ENCODE measurements around the gene IL27RA.
A peak's percentile ranks its signal among the peaks of the same experiment; 100 is the strongest.

Gene IL27RA

DNA sequence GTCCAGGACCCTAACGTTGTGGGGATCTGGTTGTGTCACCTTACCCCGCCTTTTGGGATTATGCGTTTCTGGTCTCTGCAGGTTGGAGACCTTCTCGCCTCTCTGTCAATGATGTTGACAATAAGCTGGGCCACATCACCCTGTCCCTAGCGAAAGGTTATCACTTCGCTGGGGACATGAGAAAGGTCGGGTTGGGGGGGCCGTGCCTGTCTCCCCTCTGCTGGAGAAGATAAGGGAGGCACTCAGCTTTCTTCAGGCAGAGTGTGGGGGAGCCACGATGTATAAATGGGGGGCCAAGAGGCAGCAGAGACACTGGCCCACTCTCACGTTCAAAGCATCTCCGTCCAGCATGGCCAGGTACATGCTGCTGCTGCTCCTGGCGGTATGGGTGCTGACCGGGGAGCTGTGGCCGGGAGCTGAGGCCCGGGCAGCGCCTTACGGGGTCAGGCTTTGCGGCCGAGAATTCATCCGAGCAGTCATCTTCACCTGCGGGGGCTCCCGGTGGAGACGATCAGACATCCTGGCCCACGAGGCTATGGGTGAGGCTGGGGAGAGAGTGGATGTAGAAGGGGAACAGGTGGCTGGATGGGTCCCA, 3.6 kb upstream of the IL27RA start, which contains the start of gene RLN3:
Gene RLN3 (plus strand): TSS at position 293 of the 595 bp plus-strand sequence. CDS start 57 bp downstream, at position 350.
- Histone ChIP-seq H3K4me1 (ENCODE audit: insufficient read depth, low read length, severe bottlenecking) (peaks cover 11% of the 10 kb centered on the region), H4K20me1 (ENCODE audit: insufficient read depth, low read length) (no peaks in the 10 kb centered on the region), H2AFZ (ENCODE audit: low read length) (no peak within 1 kb of the TSS)

DNA sequence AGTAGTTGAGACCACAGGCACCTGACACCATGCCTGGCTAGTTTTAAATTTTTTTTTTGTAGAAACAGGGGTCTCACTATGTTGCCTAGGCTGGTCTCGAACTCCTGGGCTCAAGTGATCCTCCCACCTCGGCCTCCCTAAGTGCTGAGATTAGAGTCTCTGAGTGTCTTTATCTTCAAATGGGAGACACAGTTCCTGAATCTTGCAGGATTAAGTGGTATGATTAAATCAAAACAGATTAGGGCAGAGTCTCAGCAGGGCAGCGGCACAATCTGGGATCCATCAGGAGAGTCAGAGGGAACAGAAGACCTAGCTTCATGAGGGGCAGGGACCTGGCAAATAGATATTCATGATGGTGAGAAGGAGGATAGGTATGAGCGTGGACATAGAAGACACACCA, 2.7 kb upstream of the IL27RA start:
- Histone ChIP-seq H3K4me1 (ENCODE audit: insufficient read depth, low read length, severe bottlenecking) (peaks cover 11% of the 10 kb centered on the region), H3K79me2 (ENCODE audit: insufficient read depth, low read length) (no peaks in the 10 kb centered on the region), H4K20me1 (ENCODE audit: insufficient read depth, low read length) (no peaks in the 10 kb centered on the region), H3F3A (ENCODE audit: insufficient read depth, low read length) (no peaks in the 10 kb centered on the region), H3K27me3 (ENCODE audit: insufficient read depth, low read length) (peaks cover 5% of the 10 kb centered on the region; the same call in 1 of the 2 replicates), H3K9me3 (ENCODE audit: low read length) (no peaks in the 10 kb centered on the region), H3K9me2 (ENCODE audit: low read depth, low read length) (no peaks in the 10 kb centered on the region), H3K36me3 (ENCODE audit: insufficient read depth, low read length) (no peaks in the 10 kb centered on the region), H3K27ac (ENCODE audit: low read depth, low read length, poor library complexity, severe bottlenecking) (no peak overlapping the region), H3K4me2 (ENCODE audit: low read length) (no peak overlapping the region), H3K9ac (ENCODE audit: low read length) (no peak overlapping the region), H2AFZ (ENCODE audit: low read length) (no peak overlapping the region), H3K4me3 (ENCODE audit: low read depth, low read length, poor library complexity, severe bottlenecking) (no peak overlapping the region)
- TF ChIP-seq, protein P1, sequence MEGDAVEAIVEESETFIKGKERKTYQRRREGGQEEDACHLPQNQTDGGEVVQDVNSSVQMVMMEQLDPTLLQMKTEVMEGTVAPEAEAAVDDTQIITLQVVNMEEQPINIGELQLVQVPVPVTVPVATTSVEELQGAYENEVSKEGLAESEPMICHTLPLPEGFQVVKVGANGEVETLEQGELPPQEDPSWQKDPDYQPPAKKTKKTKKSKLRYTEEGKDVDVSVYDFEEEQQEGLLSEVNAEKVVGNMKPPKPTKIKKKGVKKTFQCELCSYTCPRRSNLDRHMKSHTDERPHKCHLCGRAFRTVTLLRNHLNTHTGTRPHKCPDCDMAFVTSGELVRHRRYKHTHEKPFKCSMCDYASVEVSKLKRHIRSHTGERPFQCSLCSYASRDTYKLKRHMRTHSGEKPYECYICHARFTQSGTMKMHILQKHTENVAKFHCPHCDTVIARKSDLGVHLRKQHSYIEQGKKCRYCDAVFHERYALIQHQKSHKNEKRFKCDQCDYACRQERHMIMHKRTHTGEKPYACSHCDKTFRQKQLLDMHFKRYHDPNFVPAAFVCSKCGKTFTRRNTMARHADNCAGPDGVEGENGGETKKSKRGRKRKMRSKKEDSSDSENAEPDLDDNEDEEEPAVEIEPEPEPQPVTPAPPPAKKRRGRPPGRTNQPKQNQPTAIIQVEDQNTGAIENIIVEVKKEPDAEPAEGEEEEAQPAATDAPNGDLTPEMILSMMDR (IDR thresholded peaks at IDR 0.05; ENCODE audit: low read length): no peak
- TF ChIP-seq EZH2 (IDR thresholded peaks at IDR 0.05; ENCODE audit: borderline replicate concordance, low read length): no peak

More for the DNA sequence above, 3.6 kb upstream of the IL27RA start, which contains the start of gene RLN3:
- H3K9me3 ChIP-seq (ENCODE audit: low read length): no peaks in the 10 kb centered on the region
- H3K36me3 ChIP-seq (ENCODE audit: insufficient read depth, low read length): no peaks in the 10 kb centered on the region
- no peak within 1 kb of the TSS for H3K27ac ChIP-seq (ENCODE audit: low read depth, low read length, poor library complexity, severe bottlenecking)
- H3K4me2 ChIP-seq (ENCODE audit: low read length): no peak within 1 kb of the TSS
- H3K9me2 ChIP-seq (ENCODE audit: low read depth, low read length): no peaks in the 10 kb centered on the region
- no peaks in the 10 kb centered on the region for H3F3A ChIP-seq (ENCODE audit: insufficient read depth, low read length)
- TF ChIP-seq EZH2 (IDR thresholded peaks at IDR 0.05; ENCODE audit: borderline replicate concordance, low read length): no peak
- TF ChIP-seq, protein P1 (IDR thresholded peaks at IDR 0.05; ENCODE audit: low read length): no peak
- H3K4me3 ChIP-seq (ENCODE audit: low read depth, low read length, poor library complexity, severe bottlenecking): no peak within 1 kb of the TSS
- peaks cover 5% of the 10 kb centered on the region; the same call in 1 of the 2 replicates for H3K27me3 ChIP-seq (ENCODE audit: insufficient read depth, low read length)
- H3K79me2 ChIP-seq (ENCODE audit: insufficient read depth, low read length): no peaks in the 10 kb centered on the region
- H3K9ac ChIP-seq (ENCODE audit: low read length): no peak within 1 kb of the TSS

DNA sequence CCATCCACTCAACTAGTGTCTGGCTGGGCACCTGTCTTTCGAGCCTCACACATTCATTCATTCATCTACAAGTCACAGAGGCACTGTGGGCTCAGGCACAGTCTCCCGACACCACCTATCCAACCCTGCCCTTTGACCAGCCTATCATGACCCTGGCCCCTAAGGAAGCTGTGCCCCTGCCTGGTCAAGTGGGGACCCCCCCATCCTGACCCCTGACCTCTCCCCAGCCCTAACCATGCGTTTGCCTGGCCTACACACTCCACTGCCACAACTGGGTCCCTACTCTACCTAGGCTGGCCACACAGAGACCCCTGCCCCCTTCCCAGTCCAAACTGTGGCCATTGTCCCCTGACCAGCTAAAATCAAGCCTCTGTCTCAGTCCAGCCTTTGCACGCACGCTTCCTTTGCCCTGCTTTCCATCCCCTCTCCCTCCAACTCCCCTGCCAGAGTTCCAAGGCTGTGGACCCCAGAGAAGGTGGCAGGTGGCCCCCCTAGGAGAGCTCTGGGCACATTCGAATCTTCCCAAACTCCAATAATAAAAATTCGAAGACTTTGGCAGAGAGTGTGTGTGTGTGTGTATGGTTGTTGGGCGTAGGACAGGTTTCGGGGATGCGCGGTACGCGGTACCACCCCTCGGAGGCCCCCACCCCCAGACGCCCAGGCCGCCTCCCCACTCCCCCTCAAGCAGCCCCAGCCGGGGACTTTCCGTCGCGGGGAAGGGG, 404 bp upstream of the IL27RA start:
- Histone ChIP-seq H4K20me1 (ENCODE audit: insufficient read depth, low read length) (no peaks in the 10 kb centered on the region), H3F3A (ENCODE audit: insufficient read depth, low read length) (no peaks in the 10 kb centered on the region), H3K36me3 (ENCODE audit: insufficient read depth, low read length) (no peaks in the 10 kb centered on the region), H3K9me3 (ENCODE audit: low read length) (no peaks in the 10 kb centered on the region), H3K27ac (ENCODE audit: low read depth, low read length, poor library complexity, severe bottlenecking) (no peak overlapping the region), H3K4me2 (ENCODE audit: low read length) (peak overlapping the region; percentile 73), H3K9ac (ENCODE audit: low read length) (peak overlapping the region; percentile 66), H3K27me3 (ENCODE audit: insufficient read depth, low read length) (peaks cover 5% of the 10 kb centered on the region; the same call in 1 of the 2 replicates), H3K9me2 (ENCODE audit: low read depth, low read length) (no peaks in the 10 kb centered on the region), H2AFZ (ENCODE audit: low read length) (no peak overlapping the region), H3K79me2 (ENCODE audit: insufficient read depth, low read length) (no peaks in the 10 kb centered on the region), H3K4me1 (ENCODE audit: insufficient read depth, low read length, severe bottlenecking) (peaks cover 11% of the 10 kb centered on the region), H3K4me3 (ENCODE audit: low read depth, low read length, poor library complexity, severe bottlenecking) (peak overlapping the region; percentile 67)
- no peak for TF ChIP-seq EZH2 (IDR thresholded peaks at IDR 0.05; ENCODE audit: borderline replicate concordance, low read length)
- TF ChIP-seq, protein P1 (IDR thresholded peaks at IDR 0.05; ENCODE audit: low read length): no peak
